ENCODE data around the gene EPM2AIP1.

DNA sequence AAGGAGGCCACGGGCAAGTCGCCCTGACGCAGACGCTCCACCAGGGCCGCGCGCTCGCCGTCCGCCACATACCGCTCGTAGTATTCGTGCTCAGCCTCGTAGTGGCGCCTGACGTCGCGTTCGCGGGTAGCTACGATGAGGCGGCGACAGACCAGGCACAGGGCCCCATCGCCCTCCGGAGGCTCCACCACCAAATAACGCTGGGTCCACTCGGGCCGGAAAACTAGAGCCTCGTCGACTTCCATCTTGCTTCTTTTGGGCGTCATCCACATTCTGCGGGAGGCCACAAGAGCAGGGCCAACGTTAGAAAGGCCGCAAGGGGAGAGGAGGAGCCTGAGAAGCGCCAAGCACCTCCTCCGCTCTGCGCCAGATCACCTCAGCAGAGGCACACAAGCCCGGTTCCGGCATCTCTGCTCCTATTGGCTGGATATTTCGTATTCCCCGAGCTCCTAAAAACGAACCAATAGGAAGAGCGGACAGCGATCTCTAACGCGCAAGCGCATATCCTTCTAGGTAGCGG, at the start of gene EPM2AIP1:
- TF ChIP-seq, protein P1, sequence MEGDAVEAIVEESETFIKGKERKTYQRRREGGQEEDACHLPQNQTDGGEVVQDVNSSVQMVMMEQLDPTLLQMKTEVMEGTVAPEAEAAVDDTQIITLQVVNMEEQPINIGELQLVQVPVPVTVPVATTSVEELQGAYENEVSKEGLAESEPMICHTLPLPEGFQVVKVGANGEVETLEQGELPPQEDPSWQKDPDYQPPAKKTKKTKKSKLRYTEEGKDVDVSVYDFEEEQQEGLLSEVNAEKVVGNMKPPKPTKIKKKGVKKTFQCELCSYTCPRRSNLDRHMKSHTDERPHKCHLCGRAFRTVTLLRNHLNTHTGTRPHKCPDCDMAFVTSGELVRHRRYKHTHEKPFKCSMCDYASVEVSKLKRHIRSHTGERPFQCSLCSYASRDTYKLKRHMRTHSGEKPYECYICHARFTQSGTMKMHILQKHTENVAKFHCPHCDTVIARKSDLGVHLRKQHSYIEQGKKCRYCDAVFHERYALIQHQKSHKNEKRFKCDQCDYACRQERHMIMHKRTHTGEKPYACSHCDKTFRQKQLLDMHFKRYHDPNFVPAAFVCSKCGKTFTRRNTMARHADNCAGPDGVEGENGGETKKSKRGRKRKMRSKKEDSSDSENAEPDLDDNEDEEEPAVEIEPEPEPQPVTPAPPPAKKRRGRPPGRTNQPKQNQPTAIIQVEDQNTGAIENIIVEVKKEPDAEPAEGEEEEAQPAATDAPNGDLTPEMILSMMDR (conservative IDR thresholded peaks at IDR 0.05; ENCODE audit: low read depth, low read length) = 0 out of 2 replicates have a peak, but pooled peaks have one; percentile 34
- no peak for TF ChIP-seq EZH2 (IDR thresholded peaks at IDR 0.05; ENCODE audit: low read length, unreplicated experiment)
